ENCODE measurements around the gene ABCA12. TPM values are rescaled to one million over a fixed set of nuclear protein-coding genes. Genes with fewer than 3 reads are reported as not detected.

ABCA12 gene
- total RNA-seq, 1 donor from 2014 or later = not detected

DNA sequence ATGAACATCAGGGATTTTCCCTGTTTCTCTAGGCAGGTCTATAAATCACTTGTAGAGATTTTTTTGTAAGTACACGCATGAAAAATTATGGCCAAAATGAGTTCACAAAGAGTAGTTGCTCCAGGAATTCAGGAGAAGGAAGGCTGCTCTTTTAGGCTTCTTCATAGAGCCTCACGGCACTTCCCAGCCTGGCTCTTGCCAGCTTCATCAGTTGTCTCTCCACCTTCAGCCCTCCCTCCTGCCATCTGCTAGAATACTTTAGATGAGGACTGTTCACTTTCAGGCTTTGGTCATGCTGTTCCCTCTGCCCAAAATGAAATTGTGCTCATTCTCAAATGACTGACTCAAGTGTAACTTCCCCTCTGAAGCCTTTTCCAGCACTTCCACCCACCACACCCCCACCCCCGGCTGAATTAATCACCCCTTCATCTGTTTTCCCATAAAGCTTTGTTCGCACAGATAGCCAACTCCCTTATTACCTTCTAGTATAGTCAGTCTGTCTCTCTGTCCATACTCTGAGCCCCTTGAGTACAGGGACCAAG lies 1.8 kb upstream of the ABCA12 start:
- intact Hi-C loops (cut with DNase I) = loop anchor here (5.0 kb wide), 1 partner anchor 52 kb away; no protein-coding TSS in a partner anchor
- DNase-seq (ENCODE audit: low spot score) = no peak
- no peak for ATAC-seq

DNA sequence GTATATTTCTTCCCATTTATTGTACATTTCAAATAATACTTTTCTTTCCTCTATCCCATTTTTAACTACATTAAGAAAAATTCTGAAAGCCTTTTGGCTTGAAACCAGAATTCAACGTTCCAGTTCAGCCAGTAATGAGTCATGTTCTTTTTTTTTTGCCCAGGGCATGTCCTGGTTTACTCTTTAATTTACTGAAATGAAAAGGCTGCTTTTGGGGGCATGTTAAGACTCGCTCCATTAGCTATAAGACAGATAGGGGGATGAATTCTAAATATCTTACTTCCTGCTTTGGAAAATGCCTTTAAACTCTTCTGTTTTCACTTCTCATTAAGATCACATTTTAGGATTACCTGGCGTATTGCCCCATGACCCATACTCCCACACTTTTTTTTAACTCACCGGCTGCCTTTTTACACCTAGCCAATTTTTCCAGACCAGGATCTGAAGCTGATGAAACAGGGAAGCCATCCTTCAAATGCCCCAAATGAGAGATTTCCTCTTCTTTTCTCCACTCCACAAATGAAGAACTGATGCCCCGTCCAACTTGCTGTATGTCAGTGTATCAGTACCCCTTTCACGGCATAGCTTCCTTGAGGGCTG lies 585 bp downstream of the ABCA12 start:
- no peak for ATAC-seq
- intact Hi-C loops (cut with DNase I) = no loop called here
- no peak for DNase-seq (ENCODE audit: low spot score)

DNA sequence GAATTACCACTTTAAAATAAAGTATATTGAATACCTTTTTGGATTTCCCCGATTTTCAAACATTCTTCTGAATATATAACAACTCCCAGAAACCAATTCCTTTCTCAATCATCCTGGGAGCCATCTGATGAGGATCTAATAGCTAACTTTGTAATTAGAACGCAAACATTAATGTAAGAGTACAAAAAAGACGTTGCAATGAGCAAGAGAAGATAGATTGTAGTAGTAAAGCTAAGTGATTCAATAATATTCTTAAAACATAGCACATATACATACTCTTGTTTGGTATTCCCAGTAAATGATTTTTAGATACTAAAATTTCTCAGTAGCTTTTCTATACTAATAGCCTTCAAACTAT lies 1.1 kb downstream of the ABCA12 start:
- ATAC-seq (no peak), DNase-seq (ENCODE audit: low spot score) (no peak)
- intact Hi-C loops (cut with DNase I) = no loop called here

DNA sequence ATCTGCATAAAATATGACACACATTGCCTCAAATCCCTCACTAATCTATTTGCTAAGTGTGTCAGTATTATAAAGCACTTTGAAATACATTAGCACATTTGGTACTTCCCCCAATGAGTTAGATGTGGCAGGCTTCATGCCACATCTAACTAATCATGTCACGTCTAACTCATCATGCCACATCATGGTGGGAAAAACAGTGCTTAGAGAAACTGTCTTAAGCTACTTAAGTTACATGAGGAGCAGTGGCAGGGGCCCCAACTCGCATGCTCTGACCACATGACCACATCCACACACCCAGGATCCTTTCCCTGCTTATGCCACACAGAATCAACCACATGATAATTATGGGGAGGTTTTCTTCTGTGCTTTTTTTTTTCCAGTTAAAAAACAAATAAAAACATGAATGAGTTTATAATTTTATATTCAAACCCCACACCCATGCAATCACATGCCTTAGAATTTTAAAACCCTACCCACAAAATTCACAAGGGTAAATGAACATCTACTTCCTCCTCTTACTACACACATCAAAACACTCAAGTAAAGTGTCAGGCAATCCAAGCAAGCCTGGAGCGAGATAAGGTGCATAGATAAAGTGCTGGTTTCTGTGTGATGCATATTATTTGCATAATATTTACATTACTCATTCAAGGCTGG lies 1.6 kb downstream of the ABCA12 start:
- intact Hi-C loops (cut with DNase I) = no loop called here
- DNase-seq (ENCODE audit: low spot score) (no peak), ATAC-seq (no peak)

DNA sequence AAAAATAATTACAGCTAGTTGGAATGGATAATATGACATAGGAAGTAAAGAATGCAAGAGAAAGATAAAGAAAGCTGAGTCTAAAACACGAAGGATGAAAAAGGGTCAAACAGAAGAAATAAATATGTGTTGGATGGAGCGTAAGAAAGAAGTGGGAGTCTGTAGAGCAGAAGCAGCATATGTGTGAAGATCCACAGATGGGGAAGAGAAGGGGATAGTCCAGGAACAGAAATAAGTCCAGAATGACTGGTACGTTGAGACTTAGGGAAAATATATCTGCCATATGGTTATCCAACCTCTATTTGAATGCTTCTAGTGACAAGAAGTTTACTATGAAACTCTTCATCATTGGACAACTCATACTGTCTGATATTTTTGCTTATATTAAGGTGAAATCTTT lies 18.0 kb downstream of the ABCA12 start:
- no peak for ATAC-seq
- intact Hi-C loops (cut with DNase I) = no loop called here

DNA sequence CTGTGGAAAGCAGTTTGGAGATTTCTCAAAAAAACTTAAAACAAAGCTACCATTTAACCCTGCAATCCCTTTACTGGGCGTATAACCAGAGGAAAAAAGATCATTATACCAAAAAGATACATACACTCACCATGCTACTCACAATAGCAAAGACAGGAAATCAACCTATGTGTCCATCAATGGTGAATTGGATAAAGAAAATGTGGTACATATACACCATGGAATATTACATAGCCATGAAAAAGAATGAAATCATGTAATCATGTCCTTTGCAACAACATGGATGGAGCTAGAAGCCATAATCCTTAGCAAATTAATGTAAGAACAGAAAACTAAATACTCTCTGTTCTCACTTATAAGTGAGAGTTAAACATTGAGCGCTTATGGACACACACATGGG lies 18.6 kb downstream of the ABCA12 start:
- DNase-seq (ENCODE audit: low spot score) = no peak
- no peak for ATAC-seq
- intact Hi-C loops (cut with DNase I) = no loop called here

More for the DNA sequence above, 18.0 kb downstream of the ABCA12 start:
- DNase-seq (ENCODE audit: low spot score) = no peak

DNA sequence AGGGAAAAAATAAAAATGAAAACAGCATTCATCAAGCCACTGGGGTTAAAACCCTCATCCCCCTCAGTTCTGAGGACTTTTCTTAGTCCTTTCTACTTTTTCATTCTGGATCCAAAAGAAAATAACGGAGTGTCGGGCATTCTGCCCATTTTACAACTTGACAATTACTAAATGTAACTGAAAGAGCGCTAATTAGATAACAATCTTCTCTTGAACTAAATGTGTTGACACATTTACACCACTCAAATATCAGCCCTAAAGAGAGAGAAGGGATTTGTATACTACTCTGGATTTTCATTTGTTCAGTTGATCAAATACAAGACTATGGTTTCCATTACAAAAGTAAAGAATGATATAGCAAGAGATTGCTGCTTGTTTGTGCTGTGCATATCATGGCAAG lies 27.5 kb downstream of the ABCA12 start:
- DNase-seq (ENCODE audit: low spot score) (no peak), ATAC-seq (no peak)
- intact Hi-C loops (cut with DNase I) = no loop called here

DNA sequence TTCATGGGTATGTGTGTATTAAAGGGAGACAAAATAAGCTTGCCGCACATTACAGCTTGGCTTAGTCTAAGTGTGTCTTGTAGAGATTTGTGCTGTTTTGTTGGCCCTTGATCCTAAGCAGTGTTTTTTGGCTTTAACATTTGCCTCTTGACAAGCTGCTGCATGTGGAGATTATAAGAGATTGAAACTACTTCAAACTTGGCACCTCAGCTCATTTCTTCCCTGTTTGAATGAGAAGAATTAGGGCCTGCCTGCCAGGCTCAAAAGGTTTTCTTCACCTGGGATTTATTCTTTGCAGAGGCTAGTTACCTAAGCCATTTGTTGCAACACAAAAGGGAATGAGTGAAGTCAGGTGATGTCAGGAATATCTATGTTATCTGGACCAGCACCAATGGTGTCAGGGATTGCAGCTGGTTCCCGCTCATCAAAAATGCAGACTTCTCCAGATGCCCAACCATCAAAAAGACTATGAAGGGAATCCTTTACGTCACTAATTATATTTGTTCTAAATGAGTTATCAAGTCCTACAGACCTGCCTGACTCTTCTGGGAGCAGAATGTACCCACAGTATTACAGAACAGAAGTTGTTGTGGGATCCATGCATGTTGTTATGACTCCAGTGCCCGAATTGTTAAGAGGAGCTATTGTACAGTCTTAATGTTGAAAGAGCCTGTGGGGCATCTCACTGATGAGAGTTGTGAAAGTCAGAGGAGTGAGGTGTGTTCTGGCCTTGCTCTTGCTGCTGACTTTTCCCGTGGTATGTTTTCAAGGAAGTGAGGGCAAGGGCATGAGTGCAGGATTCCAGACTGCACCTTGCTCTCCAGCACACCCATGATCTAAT lies 31.0 kb downstream of the ABCA12 start:
- intact Hi-C loops (cut with DNase I) = no loop called here
- DNase-seq (ENCODE audit: low spot score) = no peak
- ATAC-seq = no peak

GRCh38 chr2:215105607-215106354 lies 32.6 kb downstream of the ABCA12 start:
- intact Hi-C loops (cut with DNase I) = no loop called here
- no peak for DNase-seq (ENCODE audit: low spot score)
- no peak for ATAC-seq

DNA sequence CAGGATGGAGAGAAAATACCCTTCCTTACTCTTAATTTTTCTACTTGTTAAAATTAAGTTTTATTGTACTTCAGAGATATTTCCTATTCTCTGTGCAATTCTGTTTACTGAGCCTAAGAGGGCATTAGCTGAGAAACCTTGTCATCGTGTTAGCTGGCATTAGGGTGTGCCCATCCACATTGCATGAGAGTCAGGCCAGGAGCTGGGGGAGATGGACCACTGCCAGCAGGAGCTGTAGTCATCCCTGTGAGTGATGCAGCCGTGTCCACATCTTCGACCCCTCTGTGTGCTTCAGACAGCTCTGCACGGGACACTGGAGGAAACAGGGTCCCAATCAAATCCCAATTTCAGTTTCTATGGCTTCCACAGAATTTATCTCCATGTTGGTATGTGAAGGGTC lies 34.2 kb downstream of the ABCA12 start:
- DNase-seq (ENCODE audit: low spot score) (no peak), ATAC-seq (no peak)
- intact Hi-C loops (cut with DNase I) = no loop called here

DNA sequence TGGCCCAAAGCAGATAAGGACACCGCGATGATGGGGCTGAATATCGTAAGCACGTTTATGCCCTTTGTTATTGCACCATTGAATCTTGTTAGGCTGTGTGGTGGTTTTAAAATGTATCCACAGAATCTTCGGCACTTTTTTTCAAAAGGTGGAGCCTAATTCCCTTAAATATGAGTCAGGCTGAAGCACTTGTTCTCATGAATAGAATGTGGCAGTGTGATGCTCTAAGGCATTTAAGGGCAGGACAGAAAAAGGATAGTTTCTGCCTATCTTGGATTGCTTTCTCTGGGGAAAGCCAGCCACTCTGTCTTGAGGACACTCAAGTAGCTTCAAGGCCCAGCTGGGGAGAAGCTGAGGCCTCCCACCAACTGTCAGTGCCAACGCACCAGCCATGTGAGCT lies 39.6 kb downstream of the ABCA12 start:
- intact Hi-C loops (cut with DNase I) = no loop called here
- no peak for ATAC-seq

GRCh38 chr2:215084080-215084479 lies 54.3 kb downstream of the ABCA12 start:
- no peak for ATAC-seq
- no peak for DNase-seq (ENCODE audit: low spot score)
- intact Hi-C loops (cut with DNase I) = no loop called here

More for the DNA sequence above, 39.6 kb downstream of the ABCA12 start:
- DNase-seq (ENCODE audit: low spot score) = no peak

GRCh38 chr2:215083146-215083545 lies 55.3 kb downstream of the ABCA12 start:
- intact Hi-C loops (cut with DNase I) = no loop called here
- ATAC-seq (no peak), DNase-seq (ENCODE audit: low spot score) (no peak)

- intact Hi-C loops (cut with DNase I) = no loop called here
- ATAC-seq = no peak
- no peak for DNase-seq (ENCODE audit: low spot score)
These were observed 56.0 kb downstream of the ABCA12 start for GRCh38 chr2:215082446-215082845.

DNA sequence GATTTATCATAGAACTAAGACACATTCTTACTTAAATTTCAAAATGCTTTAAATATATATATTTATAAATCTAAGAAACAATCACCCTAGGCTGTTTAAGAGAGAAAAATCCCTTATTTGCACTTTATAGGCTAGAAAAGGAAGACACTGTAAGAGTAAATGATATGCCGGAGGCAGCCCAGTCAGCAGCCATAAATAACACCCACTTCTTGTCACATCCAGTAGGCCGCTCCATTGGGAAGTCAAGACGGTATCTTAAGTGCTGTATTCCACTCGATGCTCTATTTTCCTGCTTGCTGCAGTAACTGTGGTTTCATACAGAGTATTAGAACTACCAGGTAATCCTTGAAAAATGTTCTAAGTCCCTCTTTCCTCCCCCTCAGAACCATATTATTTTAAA lies 57.9 kb downstream of the ABCA12 start:
- DNase-seq (ENCODE audit: low spot score) (no peak), ATAC-seq (no peak)
- intact Hi-C loops (cut with DNase I) = no loop called here

DNA sequence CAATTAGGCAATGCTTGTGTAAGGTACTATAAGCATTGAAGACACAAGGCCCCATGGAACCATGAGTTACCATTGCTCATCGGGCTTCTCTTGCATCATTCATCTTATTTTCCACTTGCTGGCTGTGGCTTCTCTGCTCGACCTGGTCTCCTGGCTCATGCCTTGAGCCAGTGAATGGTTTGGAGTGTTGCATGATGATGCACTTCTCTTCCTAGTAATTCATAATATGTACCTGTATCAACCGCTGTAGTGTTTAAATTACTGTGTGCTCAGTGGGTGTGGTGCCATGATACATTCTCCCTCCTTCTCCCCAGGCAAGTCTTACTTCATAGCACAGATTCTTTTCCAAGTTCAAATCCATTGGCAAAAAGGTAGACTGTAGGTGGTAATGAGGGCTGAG lies 66.8 kb downstream of the ABCA12 start:
- intact Hi-C loops (cut with DNase I) = no loop called here
- DNase-seq (ENCODE audit: low spot score) = no peak
- ATAC-seq = no peak

DNA sequence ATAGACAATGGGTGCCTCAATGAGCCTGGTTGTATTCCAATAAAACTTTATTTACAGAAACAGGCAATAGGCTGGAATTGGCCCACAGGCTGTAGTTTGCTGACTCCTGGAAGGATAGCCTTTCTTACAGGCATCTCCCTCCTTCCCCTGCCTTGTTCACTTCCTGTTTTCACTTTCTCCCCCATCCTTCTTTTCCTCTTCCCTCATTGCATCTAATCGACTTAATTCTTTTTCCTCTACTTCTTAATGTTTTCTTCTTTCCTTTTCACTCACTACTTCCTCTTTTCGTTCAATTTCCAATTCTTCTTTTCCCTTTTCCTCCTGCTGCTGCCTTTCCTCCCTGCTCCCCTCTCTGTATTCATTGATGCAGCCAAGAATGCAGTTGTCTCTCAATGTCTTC lies 70.0 kb downstream of the ABCA12 start:
- intact Hi-C loops (cut with DNase I) = no loop called here
- DNase-seq (ENCODE audit: low spot score) (no peak), ATAC-seq (no peak)

DNA sequence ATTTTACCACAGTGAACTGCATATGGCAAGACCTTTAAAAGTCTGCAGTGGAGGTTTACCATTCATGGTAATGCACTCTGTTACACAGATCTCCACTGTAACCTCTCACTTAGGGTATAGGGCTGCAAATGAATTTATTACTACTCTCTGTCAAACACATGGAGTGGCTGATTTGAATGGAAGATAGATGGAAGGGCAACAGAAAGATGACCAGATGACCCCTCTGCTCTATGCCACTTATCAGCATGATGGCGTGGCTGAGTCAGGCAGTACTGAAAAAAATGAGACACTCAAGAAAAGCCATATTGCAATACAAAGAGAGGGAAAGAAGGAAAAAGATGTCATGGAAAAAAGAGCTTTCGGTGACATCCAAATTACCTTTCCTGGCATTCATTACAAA lies 72.3 kb downstream of the ABCA12 start:
- intact Hi-C loops (cut with DNase I) = no loop called here
- DNase-seq (ENCODE audit: low spot score) (no peak), ATAC-seq (no peak)

DNA sequence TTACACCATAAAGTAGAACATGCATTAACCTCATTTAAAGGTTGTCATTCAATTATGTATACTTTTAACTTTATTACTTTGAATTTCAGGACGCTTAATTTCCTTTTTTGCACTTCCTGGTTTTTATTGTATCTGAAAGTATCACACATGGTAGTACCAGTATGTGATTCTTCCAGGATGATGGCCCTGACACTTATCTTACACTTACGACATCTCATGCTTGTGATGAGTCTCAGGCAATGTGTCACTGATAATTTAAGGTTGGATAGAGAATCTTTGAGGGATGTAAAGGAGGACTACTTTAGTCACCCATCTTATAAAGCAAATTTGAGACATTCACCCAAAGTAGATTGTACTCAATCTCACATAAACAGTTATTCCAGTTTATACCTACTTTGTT lies 74.9 kb downstream of the ABCA12 start:
- ATAC-seq = no peak
- intact Hi-C loops (cut with DNase I) = no loop called here

More for the DNA sequence above, 74.9 kb downstream of the ABCA12 start:
- DNase-seq (ENCODE audit: low spot score) = no peak

All from sciatic nerve (tissue), 2 donors.